Muscle layer of duodenum (tissue), 2 donors: ENCODE data around the gene ACVR1C.
"Not testable (repeated sequence)": the region's sequence is repeated elsewhere in the genome, so short reads cannot be mapped to it uniquely, and the experiment has no call there.

Source experiments
- H3K27ac ChIP-seq: one replicate; pipeline ENCODE4 v1.7.0; 2013; ENCODE audit warnings: mild to moderate bottlenecking, low read length
- H3K27me3 ChIP-seq: one replicate; pipeline ENCODE4 v1.7.0; 2013; ENCODE audit warnings: low read depth, mild to moderate bottlenecking, control low read depth, low read length
- H3K36me3 ChIP-seq, 2 donors: one replicate each; pipeline ENCODE4 v1.7.0; 2013; ENCODE audit warnings: low read length in 2 of 2, control low read depth in 1 of 2, mild to moderate bottlenecking in 1 of 2; ENCODE audit not compliant: insufficient read depth in 2 of 2, control insufficient read depth in 1 of 2
- H3K4me1 ChIP-seq, 2 donors: one replicate each; pipeline ENCODE4 v1.7.0; 2013; ENCODE audit warnings: low read length in 2 of 2, mild to moderate bottlenecking in 2 of 2, control low read depth in 1 of 2, moderate library complexity in 1 of 2; ENCODE audit not compliant: insufficient read depth in 2 of 2, control insufficient read depth in 1 of 2
- H3K4me3 ChIP-seq, 2 donors: one replicate each; pipeline ENCODE4 v1.7.0; 2013; ENCODE audit warnings: low read length in 2 of 2, low read depth in 1 of 2, mild to moderate bottlenecking in 1 of 2
- H3K9me3 ChIP-seq, 2 donors: one replicate each; pipeline ENCODE4 v1.7.0; 2013; ENCODE audit warnings: low read length in 2 of 2, control low read depth in 1 of 2, mild to moderate bottlenecking in 1 of 2; ENCODE audit not compliant: control insufficient read depth in 1 of 2
- donor health status: healthy.

Gene ACVR1C

GRCh38 chr2:157526070-157526469, 102.6 kb downstream of the ACVR1C start:
- Histone ChIP-seq H3K9me3 (no peaks in the 10 kb centered on the region), H3K4me3 (no peak overlapping the region), H3K27me3 (no peaks in the 10 kb centered on the region), H3K4me1 (no peaks in the 10 kb centered on the region), H3K27ac (no peak overlapping the region), H3K36me3 (no peaks in the 10 kb centered on the region)

- Histone ChIP-seq H3K36me3 (no peaks in the 10 kb centered on the region), H3K27me3 (no peaks in the 10 kb centered on the region), H3K4me1 (no peaks in the 10 kb centered on the region), H3K4me3 (no peak overlapping the region), H3K27ac (no peak overlapping the region), H3K9me3 (no peaks in the 10 kb centered on the region)
These were observed 105.1 kb downstream of the ACVR1C start for GRCh38 chr2:157523270-157524247.

- not testable (repeated sequence) for H3K9me3 ChIP-seq, H3K4me3 ChIP-seq, H3K4me1 ChIP-seq, H3K36me3 ChIP-seq, H3K27me3 ChIP-seq, H3K27ac ChIP-seq
These were observed 113.7 kb downstream of the ACVR1C start for GRCh38 chr2:157514966-157515365.

- no peaks in the 10 kb centered on the region for H3K4me1 ChIP-seq
- no peaks in the 10 kb centered on the region for H3K36me3 ChIP-seq
- no peak overlapping the region for H3K27ac ChIP-seq
- no peaks in the 10 kb centered on the region for H3K27me3 ChIP-seq
- no peak overlapping the region for H3K4me3 ChIP-seq
- peaks cover 4 to 10% of the 10 kb centered on the region in 2 donors for H3K9me3 ChIP-seq
These were observed 118.9 kb downstream of the ACVR1C start for GRCh38 chr2:157509744-157510143.

- H3K4me3 ChIP-seq, result no peak overlapping the region
- no peaks in the 10 kb centered on the region for H3K36me3 ChIP-seq
- no peaks in the 10 kb centered on the region for H3K27me3 ChIP-seq
- no peaks in the 10 kb centered on the region for H3K4me1 ChIP-seq
- H3K27ac ChIP-seq, result no peak overlapping the region
- peaks cover 4 to 10% of the 10 kb centered on the region in 2 donors for H3K9me3 ChIP-seq
These were observed 120.0 kb downstream of the ACVR1C start for GRCh38 chr2:157508676-157509075.

GRCh38 chr2:157506586-157506985, 122.1 kb downstream of the ACVR1C start:
- H3K4me3 ChIP-seq, result no peak overlapping the region
- H3K27me3 ChIP-seq, result no peaks in the 10 kb centered on the region
- peaks cover 4 to 10% of the 10 kb centered on the region in 2 donors for H3K9me3 ChIP-seq
- no peaks in the 10 kb centered on the region for H3K4me1 ChIP-seq
- no peak overlapping the region for H3K27ac ChIP-seq
- no peaks in the 10 kb centered on the region for H3K36me3 ChIP-seq

GRCh38 chr2:157504623-157505022, 124.0 kb downstream of the ACVR1C start:
- Histone ChIP-seq H3K27me3 (no peaks in the 10 kb centered on the region), H3K4me1 (no peaks in the 10 kb centered on the region), H3K4me3 (no peak overlapping the region), H3K27ac (no peak overlapping the region), H3K9me3 (peaks cover 4 to 10% of the 10 kb centered on the region in 2 donors), H3K36me3 (no peaks in the 10 kb centered on the region)

- peaks cover 3 to 6% of the 10 kb centered on the region in 2 donors for H3K9me3 ChIP-seq
These were observed 127.6 kb downstream of the ACVR1C start for GRCh38 chr2:157501026-157501425.

GRCh38 chr2:157500334-157500733, 128.3 kb downstream of the ACVR1C start:
- Histone ChIP-seq H3K4me3 (no peak overlapping the region), H3K9me3 (no peaks in the 10 kb centered on the region), H3K36me3 (no peaks in the 10 kb centered on the region), H3K4me1 (no peaks in the 10 kb centered on the region), H3K27ac (no peak overlapping the region), H3K27me3 (no peaks in the 10 kb centered on the region)

More at GRCh38 chr2:157501026-157501425, 127.6 kb downstream of the ACVR1C start:
- Histone ChIP-seq H3K4me1 (no peaks in the 10 kb centered on the region), H3K4me3 (no peak overlapping the region), H3K27ac (no peak overlapping the region), H3K27me3 (no peaks in the 10 kb centered on the region), H3K36me3 (no peaks in the 10 kb centered on the region)

- Histone ChIP-seq H3K4me1 (no peaks in the 10 kb centered on the region), H3K27ac (no peak overlapping the region), H3K36me3 (no peaks in the 10 kb centered on the region), H3K4me3 (no peak overlapping the region), H3K27me3 (no peaks in the 10 kb centered on the region), H3K9me3 (no peaks in the 10 kb centered on the region)
These were observed 130.2 kb downstream of the ACVR1C start for GRCh38 chr2:157498483-157498882.

GRCh38 chr2:157497638-157498314, 130.9 kb downstream of the ACVR1C start:
- Histone ChIP-seq H3K9me3 (no peaks in the 10 kb centered on the region), H3K4me1 (no peaks in the 10 kb centered on the region), H3K27ac (no peak overlapping the region), H3K27me3 (no peaks in the 10 kb centered on the region), H3K4me3 (no peak overlapping the region), H3K36me3 (no peaks in the 10 kb centered on the region)
